WTC11 (cell line): Measurements from ENCODE around the gene INTU. TPM values are rescaled to one million over a fixed set of nuclear protein-coding genes. Genes with fewer than 3 reads are reported as not detected.

Experiments used
- ATAC-seq: fragments of 200-7000 bp; cut with Tn5 transposase; 2 replicates; pipeline ENCODE4 v1.10.0; 2021; ENCODE audit warnings: mild to moderate bottlenecking, moderate library complexity
- CTCF ChIA-PET: fragments of 300-600 bp; sonication (Branson Sonifier 250); formaldehyde crosslinking; loops from one replicate; lab custom pipeline; 2021; ENCODE audit warnings: antibody characterized with exemption; lab: Charles Lee
- POLR2A ChIA-PET: fragments of 350-600 bp; sonication (Branson Sonifier 250); formaldehyde crosslinking; loops from one replicate; lab custom pipeline; 2021; ENCODE audit warnings: antibody characterized with exemption; lab: Charles Lee
- DNase-seq: peaks from one replicate; pipeline ENCODE4 v3.0.0; 2021; ENCODE audit warnings: low spot score
- H3K27ac Mint-ChIP-seq: 2 replicates; pipeline ENCODE4 v1.8.0; 2021; ENCODE audit warnings: mixed read lengths
- H3K27me3 Mint-ChIP-seq: 2 replicates; pipeline ENCODE4 v1.8.0; 2021; ENCODE audit warnings: low read depth, mild to moderate bottlenecking, moderate library complexity, mixed read lengths
- H3K36me3 Mint-ChIP-seq: 2 replicates; pipeline ENCODE4 v1.8.0; 2021; ENCODE audit warnings: mixed read lengths
- H3K4me1 Mint-ChIP-seq: 2 replicates; pipeline ENCODE4 v1.8.0; 2022; ENCODE audit warnings: mixed read lengths
- H3K4me3 Mint-ChIP-seq: 2 replicates; pipeline ENCODE4 v1.8.0; 2021; ENCODE audit warnings: mild to moderate bottlenecking, moderate library complexity, mixed read lengths
- H3K9me3 Mint-ChIP-seq: 2 replicates; pipeline ENCODE4 v1.8.0; 2021; ENCODE audit warnings: mixed read lengths
- CREB1 ChIP-seq: sonication (generic); formaldehyde crosslinking; IDR thresholded peaks from 2 replicates; pipeline ENCODE4 v1.8.0; 2023; ENCODE audit warnings: mild to moderate bottlenecking, missing genetic modification reagents
- FOXJ3 ChIP-seq: sonication (generic); formaldehyde crosslinking; IDR thresholded peaks from 2 replicates; pipeline ENCODE4 v1.9.0; 2021; ENCODE audit warnings: missing genetic modification reagents, mild to moderate bottlenecking, borderline replicate concordance
- JUN ChIP-seq: sonication (generic); formaldehyde crosslinking; IDR thresholded peaks from 2 replicates; pipeline ENCODE4 v1.8.0; 2023; ENCODE audit warnings: mild to moderate bottlenecking, missing genetic modification reagents
- MXD4 ChIP-seq: fragments of 250-450 bp; sonication (Bioruptor Pico); IDR thresholded peaks from 2 replicates; pipeline ENCODE4 v1.8.0; 2021; ENCODE audit warnings: mild to moderate bottlenecking, moderate library complexity, borderline replicate concordance
- NFATC4 ChIP-seq: fragments of 250-450 bp; sonication (Bioruptor Pico); IDR thresholded peaks from 2 replicates; pipeline ENCODE4 v1.9.0; 2021; ENCODE audit warnings: mild to moderate bottlenecking
- NFYB ChIP-seq: sonication (generic); formaldehyde crosslinking; conservative IDR thresholded peaks from 2 replicates; pipeline ENCODE4 v1.8.0; 2022; ENCODE audit warnings: low read depth, missing genetic modification reagents
- NR1H2 ChIP-seq: sonication (generic); formaldehyde crosslinking; IDR thresholded peaks from 2 replicates; pipeline ENCODE4 v1.9.0; 2021; ENCODE audit warnings: mild to moderate bottlenecking, moderate library complexity, missing genetic modification reagents
- NR3C1 ChIP-seq: sonication (generic); formaldehyde crosslinking; conservative IDR thresholded peaks from 2 replicates; pipeline ENCODE4 v1.8.1; 2023; ENCODE audit warnings: low read depth, mild to moderate bottlenecking, missing genetic modification reagents
- OVOL2 ChIP-seq: fragments of 250-450 bp; sonication (Bioruptor Pico); IDR thresholded peaks from 2 replicates; pipeline ENCODE4 v1.9.0; 2021; ENCODE audit warnings: mild to moderate bottlenecking, borderline replicate concordance
- RELA ChIP-seq: sonication (generic); formaldehyde crosslinking; IDR thresholded peaks from 2 replicates; pipeline ENCODE4 v1.8.1; 2022; ENCODE audit warnings: missing genetic modification reagents, mild to moderate bottlenecking, borderline replicate concordance
- TEAD1 ChIP-seq: sonication (generic); formaldehyde crosslinking; IDR thresholded peaks from 2 replicates; pipeline ENCODE4 v1.8.0; 2022; ENCODE audit warnings: mild to moderate bottlenecking, missing genetic modification reagents
- ZNF317 ChIP-seq: sonication (generic); formaldehyde crosslinking; IDR thresholded peaks from 2 replicates; pipeline ENCODE4 v1.8.1; 2023; ENCODE audit warnings: low read depth, mild to moderate bottlenecking, moderate library complexity, missing genetic modification reagents, borderline replicate concordance
- ZNF423 ChIP-seq: fragments of 250-450 bp; sonication (Bioruptor Pico); IDR thresholded peaks from 2 replicates; pipeline ENCODE4 v2.1.2; 2022; ENCODE audit warnings: mild to moderate bottlenecking, moderate library complexity
- ZNF671 ChIP-seq: fragments of 250-450 bp; sonication (Bioruptor Pico); IDR thresholded peaks from 2 replicates; pipeline ENCODE4 v1.8.0; 2021; ENCODE audit warnings: mild to moderate bottlenecking
- total RNA-seq: library from RNA; stranded (reverse); gene quantifications from 3 replicates; pipeline ENCODE4 v1.2.3, GENCODE V29; 2021
- TF ChIP-seq, protein P1 (sequence below): sonication (generic); formaldehyde crosslinking; IDR thresholded peaks from 2 replicates; pipeline ENCODE4 v1.8.0; 2023; ENCODE audit warnings: mild to moderate bottlenecking, missing genetic modification reagents
- TF ChIP-seq, protein P2 (sequence below): fragments of 200-600 bp; IDR thresholded peaks from 2 replicates; pipeline ENCODE4 v1.8.0; 2022; ENCODE audit warnings: antibody characterized with exemption
- TF ChIP-seq, protein P3 (sequence below): sonication (generic); formaldehyde crosslinking; IDR thresholded peaks from 2 replicates; pipeline ENCODE4 v1.8.0; 2022; ENCODE audit warnings: mild to moderate bottlenecking, missing genetic modification reagents
- TF ChIP-seq, protein P4 (sequence below): sonication (generic); formaldehyde crosslinking; IDR thresholded peaks from 2 replicates; pipeline ENCODE4 v1.8.0; 2022; ENCODE audit warnings: mild to moderate bottlenecking, missing genetic modification reagents
- TF ChIP-seq, protein P5 (sequence below): sonication (generic); formaldehyde crosslinking; IDR thresholded peaks from 2 replicates; pipeline ENCODE4 v1.8.1; 2022; ENCODE audit warnings: low read depth, missing genetic modification reagents, borderline replicate concordance
- TF ChIP-seq, protein P6 (sequence below): sonication (generic); formaldehyde crosslinking; IDR thresholded peaks from 2 replicates; pipeline ENCODE4 v1.8.1; 2022; ENCODE audit warnings: mild to moderate bottlenecking, missing genetic modification reagents, moderate library complexity, borderline replicate concordance

The INTU gene
- total RNA-seq, 1 experiment from 2014 or later, result 15.0 TPM

DNA sequence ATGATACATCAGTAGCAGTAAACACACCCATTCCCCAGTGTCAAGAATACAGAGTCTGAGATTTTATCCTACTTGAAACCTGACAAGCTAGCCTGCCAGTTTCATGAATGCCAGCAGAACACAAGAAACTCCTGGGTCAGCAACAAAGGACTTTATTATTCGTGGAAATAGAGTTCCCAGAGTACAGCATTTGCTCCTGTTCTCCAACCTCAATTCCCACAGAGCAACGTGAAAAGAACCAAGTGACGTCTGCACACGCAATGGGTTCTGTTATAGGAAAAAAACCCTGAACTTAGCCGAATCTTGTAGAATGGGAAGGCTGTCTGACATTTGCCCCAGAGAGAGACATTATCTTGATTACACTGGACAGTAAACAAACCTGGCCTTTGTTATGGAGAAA is 23.3 kb upstream of the INTU start (continued):
- TF ChIP-seq, protein P1, sequence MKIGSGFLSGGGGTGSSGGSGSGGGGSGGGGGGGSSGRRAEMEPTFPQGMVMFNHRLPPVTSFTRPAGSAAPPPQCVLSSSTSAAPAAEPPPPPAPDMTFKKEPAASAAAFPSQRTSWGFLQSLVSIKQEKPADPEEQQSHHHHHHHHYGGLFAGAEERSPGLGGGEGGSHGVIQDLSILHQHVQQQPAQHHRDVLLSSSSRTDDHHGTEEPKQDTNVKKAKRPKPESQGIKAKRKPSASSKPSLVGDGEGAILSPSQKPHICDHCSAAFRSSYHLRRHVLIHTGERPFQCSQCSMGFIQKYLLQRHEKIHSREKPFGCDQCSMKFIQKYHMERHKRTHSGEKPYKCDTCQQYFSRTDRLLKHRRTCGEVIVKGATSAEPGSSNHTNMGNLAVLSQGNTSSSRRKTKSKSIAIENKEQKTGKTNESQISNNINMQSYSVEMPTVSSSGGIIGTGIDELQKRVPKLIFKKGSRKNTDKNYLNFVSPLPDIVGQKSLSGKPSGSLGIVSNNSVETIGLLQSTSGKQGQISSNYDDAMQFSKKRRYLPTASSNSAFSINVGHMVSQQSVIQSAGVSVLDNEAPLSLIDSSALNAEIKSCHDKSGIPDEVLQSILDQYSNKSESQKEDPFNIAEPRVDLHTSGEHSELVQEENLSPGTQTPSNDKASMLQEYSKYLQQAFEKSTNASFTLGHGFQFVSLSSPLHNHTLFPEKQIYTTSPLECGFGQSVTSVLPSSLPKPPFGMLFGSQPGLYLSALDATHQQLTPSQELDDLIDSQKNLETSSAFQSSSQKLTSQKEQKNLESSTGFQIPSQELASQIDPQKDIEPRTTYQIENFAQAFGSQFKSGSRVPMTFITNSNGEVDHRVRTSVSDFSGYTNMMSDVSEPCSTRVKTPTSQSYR (CRISPR knock-in tag), result no peak
- TF ChIP-seq ZNF317 (CRISPR knock-in tag), result no peak

DNA sequence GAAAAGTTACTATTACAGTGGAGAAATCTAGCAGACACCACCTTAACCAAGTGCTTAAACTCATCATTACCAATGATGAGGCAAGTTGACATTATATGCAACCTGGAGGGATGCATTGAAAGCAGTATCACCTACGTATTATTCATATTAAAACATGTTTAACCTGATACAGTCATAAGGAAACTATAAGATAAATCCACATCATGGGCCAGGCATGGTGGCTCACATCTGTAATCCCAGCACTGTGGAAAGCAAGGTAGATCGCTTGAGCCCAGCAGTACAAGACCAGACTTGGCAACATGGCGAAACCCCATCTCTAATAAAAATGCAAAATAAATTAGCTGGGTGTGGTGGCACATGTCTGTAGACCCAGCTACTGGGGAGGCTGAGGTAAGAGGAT is 22.3 kb upstream of the INTU start:
- TF ChIP-seq, protein P2, sequence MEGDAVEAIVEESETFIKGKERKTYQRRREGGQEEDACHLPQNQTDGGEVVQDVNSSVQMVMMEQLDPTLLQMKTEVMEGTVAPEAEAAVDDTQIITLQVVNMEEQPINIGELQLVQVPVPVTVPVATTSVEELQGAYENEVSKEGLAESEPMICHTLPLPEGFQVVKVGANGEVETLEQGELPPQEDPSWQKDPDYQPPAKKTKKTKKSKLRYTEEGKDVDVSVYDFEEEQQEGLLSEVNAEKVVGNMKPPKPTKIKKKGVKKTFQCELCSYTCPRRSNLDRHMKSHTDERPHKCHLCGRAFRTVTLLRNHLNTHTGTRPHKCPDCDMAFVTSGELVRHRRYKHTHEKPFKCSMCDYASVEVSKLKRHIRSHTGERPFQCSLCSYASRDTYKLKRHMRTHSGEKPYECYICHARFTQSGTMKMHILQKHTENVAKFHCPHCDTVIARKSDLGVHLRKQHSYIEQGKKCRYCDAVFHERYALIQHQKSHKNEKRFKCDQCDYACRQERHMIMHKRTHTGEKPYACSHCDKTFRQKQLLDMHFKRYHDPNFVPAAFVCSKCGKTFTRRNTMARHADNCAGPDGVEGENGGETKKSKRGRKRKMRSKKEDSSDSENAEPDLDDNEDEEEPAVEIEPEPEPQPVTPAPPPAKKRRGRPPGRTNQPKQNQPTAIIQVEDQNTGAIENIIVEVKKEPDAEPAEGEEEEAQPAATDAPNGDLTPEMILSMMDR, result no peak
- TF ChIP-seq NFATC4 (CRISPR knock-in tag), result no peak
- no peak for TF ChIP-seq ZNF423 (CRISPR knock-in tag)
- TF ChIP-seq, protein P3, sequence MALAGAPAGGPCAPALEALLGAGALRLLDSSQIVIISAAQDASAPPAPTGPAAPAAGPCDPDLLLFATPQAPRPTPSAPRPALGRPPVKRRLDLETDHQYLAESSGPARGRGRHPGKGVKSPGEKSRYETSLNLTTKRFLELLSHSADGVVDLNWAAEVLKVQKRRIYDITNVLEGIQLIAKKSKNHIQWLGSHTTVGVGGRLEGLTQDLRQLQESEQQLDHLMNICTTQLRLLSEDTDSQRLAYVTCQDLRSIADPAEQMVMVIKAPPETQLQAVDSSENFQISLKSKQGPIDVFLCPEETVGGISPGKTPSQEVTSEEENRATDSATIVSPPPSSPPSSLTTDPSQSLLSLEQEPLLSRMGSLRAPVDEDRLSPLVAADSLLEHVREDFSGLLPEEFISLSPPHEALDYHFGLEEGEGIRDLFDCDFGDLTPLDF (CRISPR knock-in tag), result no peak
- no peak for TF ChIP-seq FOXJ3 (CRISPR knock-in tag)
- TF ChIP-seq, protein P4, sequence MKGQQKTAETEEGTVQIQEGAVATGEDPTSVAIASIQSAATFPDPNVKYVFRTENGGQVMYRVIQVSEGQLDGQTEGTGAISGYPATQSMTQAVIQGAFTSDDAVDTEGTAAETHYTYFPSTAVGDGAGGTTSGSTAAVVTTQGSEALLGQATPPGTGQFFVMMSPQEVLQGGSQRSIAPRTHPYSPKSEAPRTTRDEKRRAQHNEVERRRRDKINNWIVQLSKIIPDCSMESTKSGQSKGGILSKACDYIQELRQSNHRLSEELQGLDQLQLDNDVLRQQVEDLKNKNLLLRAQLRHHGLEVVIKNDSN (CRISPR knock-in tag), result no peak
- TF ChIP-seq, protein P5, sequence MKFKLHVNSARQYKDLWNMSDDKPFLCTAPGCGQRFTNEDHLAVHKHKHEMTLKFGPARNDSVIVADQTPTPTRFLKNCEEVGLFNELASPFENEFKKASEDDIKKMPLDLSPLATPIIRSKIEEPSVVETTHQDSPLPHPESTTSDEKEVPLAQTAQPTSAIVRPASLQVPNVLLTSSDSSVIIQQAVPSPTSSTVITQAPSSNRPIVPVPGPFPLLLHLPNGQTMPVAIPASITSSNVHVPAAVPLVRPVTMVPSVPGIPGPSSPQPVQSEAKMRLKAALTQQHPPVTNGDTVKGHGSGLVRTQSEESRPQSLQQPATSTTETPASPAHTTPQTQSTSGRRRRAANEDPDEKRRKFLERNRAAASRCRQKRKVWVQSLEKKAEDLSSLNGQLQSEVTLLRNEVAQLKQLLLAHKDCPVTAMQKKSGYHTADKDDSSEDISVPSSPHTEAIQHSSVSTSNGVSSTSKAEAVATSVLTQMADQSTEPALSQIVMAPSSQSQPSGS, result no peak
- no peak for TF ChIP-seq TEAD1 (CRISPR knock-in tag)
- no peak for TF ChIP-seq NFYB (CRISPR knock-in tag)
- no peak for TF ChIP-seq ZNF671 (CRISPR knock-in tag)
- TF ChIP-seq NR1H2 (CRISPR knock-in tag), result no peak
- TF ChIP-seq MXD4 (CRISPR knock-in tag), result no peak
- TF ChIP-seq RELA (CRISPR knock-in tag), result no peak
- TF ChIP-seq, protein P6, sequence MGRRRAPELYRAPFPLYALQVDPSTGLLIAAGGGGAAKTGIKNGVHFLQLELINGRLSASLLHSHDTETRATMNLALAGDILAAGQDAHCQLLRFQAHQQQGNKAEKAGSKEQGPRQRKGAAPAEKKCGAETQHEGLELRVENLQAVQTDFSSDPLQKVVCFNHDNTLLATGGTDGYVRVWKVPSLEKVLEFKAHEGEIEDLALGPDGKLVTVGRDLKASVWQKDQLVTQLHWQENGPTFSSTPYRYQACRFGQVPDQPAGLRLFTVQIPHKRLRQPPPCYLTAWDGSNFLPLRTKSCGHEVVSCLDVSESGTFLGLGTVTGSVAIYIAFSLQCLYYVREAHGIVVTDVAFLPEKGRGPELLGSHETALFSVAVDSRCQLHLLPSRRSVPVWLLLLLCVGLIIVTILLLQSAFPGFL (CRISPR knock-in tag), result no peak
- no peak for TF ChIP-seq CREB1 (CRISPR knock-in tag)
- TF ChIP-seq OVOL2 (CRISPR knock-in tag), result no peak
- no peak for TF ChIP-seq JUN (CRISPR knock-in tag)
- TF ChIP-seq NR3C1, result no peak
- Mint-ChIP-seq H3K36me3 (no peaks in the 10 kb centered on the region), H3K27me3 (no peaks in the 10 kb centered on the region), H3K27ac (no peak overlapping the region), H3K4me3 (no peak overlapping the region), H3K4me1 (peaks cover 29% of the 10 kb centered on the region), H3K9me3 (no peaks in the 10 kb centered on the region)
- CTCF ChIA-PET, result no interaction called here
- ATAC-seq (no peak), DNase-seq (no peak)
- POLR2A ChIA-PET, result no interaction called here
